A172 (cell line): ENCODE results near the gene DAAM1. TPM values are rescaled to one million over a fixed set of nuclear protein-coding genes. Genes with fewer than 3 reads are reported as not detected.
A peak's percentile ranks its signal among the peaks of the same experiment; 100 is the strongest.

ENCODE experiments used
- DNase-seq: peaks from one replicate; pipeline ENCODE4 v3.0.0-alpha.2; 2015; ENCODE audit warnings: low spot score
- total RNA-seq: library from RNA; depleted of rRNA; stranded (reverse); fragments of >200 nt; shearing (Covaris generic); gene quantifications from 2 replicates; pipeline ENCODE4 v1.2.3, GENCODE V29; 2014

DAAM1 gene
- total RNA-seq, 1 experiment from 2014 or later, result 2.8 TPM

- peak; percentile 83 for DNase-seq
Observed at GRCh38 chr14:59360923-59361794, 172.7 kb downstream of the DAAM1 start.

GRCh38 chr14:59362513-59362912 is 174.0 kb downstream of the DAAM1 start:
- DNase-seq, result no peak

GRCh38 chr14:59363531-59364226 is 175.2 kb downstream of the DAAM1 start:
- DNase-seq, result no peak

GRCh38 chr14:59370158-59370742 is 181.8 kb downstream of the DAAM1 start:
- DNase-seq, result no peak

GRCh38 chr14:59371771-59372170 is 183.3 kb downstream of the DAAM1 start:
- no peak for DNase-seq

- no peak for DNase-seq
Observed at GRCh38 chr14:59374048-59374447, 185.6 kb downstream of the DAAM1 start.

- DNase-seq, result no peak
Observed at GRCh38 chr14:59376686-59377085, 188.2 kb downstream of the DAAM1 start.

- DNase-seq, result no peak
Observed at GRCh38 chr14:59377491-59377890, 189.0 kb downstream of the DAAM1 start.

GRCh38 chr14:59377991-59378601 is 189.6 kb downstream of the DAAM1 start:
- DNase-seq, result no peak

- no peak for DNase-seq
Observed at GRCh38 chr14:59389936-59390335, 201.5 kb downstream of the DAAM1 start.

- DNase-seq, result no peak
Observed at GRCh38 chr14:59391388-59391787, 202.9 kb downstream of the DAAM1 start.

- DNase-seq, result no peak
Observed at GRCh38 chr14:59394268-59394667, 205.8 kb downstream of the DAAM1 start.

- DNase-seq, result no peak
Observed at GRCh38 chr14:59395672-59396071, 207.2 kb downstream of the DAAM1 start.

GRCh38 chr14:59398841-59399240 is 210.4 kb downstream of the DAAM1 start:
- DNase-seq, result no peak

- DNase-seq, result no peak
Observed at GRCh38 chr14:59406454-59407245, 218.2 kb downstream of the DAAM1 start.

- DNase-seq, result no peak
Observed at GRCh38 chr14:59407246-59408010, 219.0 kb downstream of the DAAM1 start.

GRCh38 chr14:59415836-59416602 is 227.6 kb downstream of the DAAM1 start:
- DNase-seq, result no peak

- DNase-seq, result no peak
Observed at GRCh38 chr14:59417311-59417710, 228.8 kb downstream of the DAAM1 start.

GRCh38 chr14:59419303-59419702 is 230.8 kb downstream of the DAAM1 start:
- no peak for DNase-seq
